C4-2B (cell line): ENCODE data around the gene PRKCH.

Experiments
- ZFX ChIP-seq: fragments of 450-650 bp; IDR thresholded peaks from 2 replicates; pipeline ENCODE4 v1.6.1; 2017
- TF ChIP-seq, protein P1 (sequence below): fragments of 450-650 bp; conservative IDR thresholded peaks from 2 replicates; pipeline ENCODE4 v1.5.1; 2017; ENCODE audit warnings: mild to moderate bottlenecking

DNA sequence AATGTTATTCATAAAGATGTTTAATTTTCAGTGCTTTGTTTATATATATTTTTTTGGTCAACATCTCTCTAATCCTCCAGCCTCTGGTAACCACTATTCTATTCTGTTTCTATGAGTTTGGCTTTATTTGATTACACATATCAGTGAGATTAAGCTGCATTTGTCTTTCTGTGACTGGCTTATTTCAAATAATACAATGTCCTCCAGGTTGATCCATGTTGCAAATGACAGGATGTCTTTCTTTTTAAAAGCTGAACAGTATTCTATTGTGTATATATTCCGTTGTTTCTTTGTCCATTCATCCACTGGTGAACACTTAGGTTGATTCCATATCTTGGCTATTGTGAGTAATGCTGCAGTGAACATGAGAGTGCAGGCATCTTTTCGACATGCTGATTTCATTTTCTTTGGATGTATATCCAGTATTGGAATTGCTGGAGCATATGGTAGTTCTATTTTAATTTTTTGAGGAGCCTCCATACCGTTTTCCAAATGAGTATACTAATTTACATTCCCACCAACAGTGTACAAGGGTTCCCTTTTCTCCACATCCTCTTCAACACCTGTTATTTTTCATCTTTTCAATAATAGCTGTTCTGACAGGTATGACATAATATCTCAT is 142.4 kb downstream of the PRKCH start:
- TF ChIP-seq, protein P1, sequence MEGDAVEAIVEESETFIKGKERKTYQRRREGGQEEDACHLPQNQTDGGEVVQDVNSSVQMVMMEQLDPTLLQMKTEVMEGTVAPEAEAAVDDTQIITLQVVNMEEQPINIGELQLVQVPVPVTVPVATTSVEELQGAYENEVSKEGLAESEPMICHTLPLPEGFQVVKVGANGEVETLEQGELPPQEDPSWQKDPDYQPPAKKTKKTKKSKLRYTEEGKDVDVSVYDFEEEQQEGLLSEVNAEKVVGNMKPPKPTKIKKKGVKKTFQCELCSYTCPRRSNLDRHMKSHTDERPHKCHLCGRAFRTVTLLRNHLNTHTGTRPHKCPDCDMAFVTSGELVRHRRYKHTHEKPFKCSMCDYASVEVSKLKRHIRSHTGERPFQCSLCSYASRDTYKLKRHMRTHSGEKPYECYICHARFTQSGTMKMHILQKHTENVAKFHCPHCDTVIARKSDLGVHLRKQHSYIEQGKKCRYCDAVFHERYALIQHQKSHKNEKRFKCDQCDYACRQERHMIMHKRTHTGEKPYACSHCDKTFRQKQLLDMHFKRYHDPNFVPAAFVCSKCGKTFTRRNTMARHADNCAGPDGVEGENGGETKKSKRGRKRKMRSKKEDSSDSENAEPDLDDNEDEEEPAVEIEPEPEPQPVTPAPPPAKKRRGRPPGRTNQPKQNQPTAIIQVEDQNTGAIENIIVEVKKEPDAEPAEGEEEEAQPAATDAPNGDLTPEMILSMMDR: no peak
- TF ChIP-seq ZFX: no peak
